AG09319 (cell line): Measurements from ENCODE around the gene ACP4.

Experiments
- DNase-seq: peaks from one replicate; pipeline ENCODE4 v3.0.0-alpha.2; 2010; ENCODE audit warnings: low read depth; ENCODE audit errors: extremely low read depth
- CTCF ChIP-seq: IDR thresholded peaks from 2 replicates; pipeline ENCODE4 v1.5.1; 2011; ENCODE audit warnings: low read depth, mild to moderate bottlenecking, inconsistent platforms, low read length, moderate library complexity

The ACP4 gene

GRCh38 chr19:50819636-50820035 lies 29.4 kb downstream of the ACP4 start:
- no peak for DNase-seq
- TF ChIP-seq CTCF = no peak

- DNase-seq = no peak
- TF ChIP-seq CTCF = no peak
These were observed 29.9 kb downstream of the ACP4 start for GRCh38 chr19:50820086-50820485.

GRCh38 chr19:50820549-50821247 lies 30.5 kb downstream of the ACP4 start:
- DNase-seq = no peak
- TF ChIP-seq CTCF = no peak

- no peak for DNase-seq
- no peak for TF ChIP-seq CTCF
These were observed 31.0 kb downstream of the ACP4 start for GRCh38 chr19:50821248-50821612.

GRCh38 chr19:50821622-50822021 lies 31.4 kb downstream of the ACP4 start:
- TF ChIP-seq CTCF = no peak
- no peak for DNase-seq

- TF ChIP-seq CTCF = no peak
- no peak for DNase-seq
These were observed 32.5 kb downstream of the ACP4 start for GRCh38 chr19:50822661-50823208.

GRCh38 chr19:50823389-50824042 lies 33.3 kb downstream of the ACP4 start, which contains the start of gene KLK1:
TSS of gene KLK1 (minus strand) at chr19:50823787. CDS start at chr19:50823748, 39 bp downstream.
- no peak for DNase-seq

More at GRCh38 chr19:50823389-50824042, 33.3 kb downstream of the ACP4 start, which contains the start of gene KLK1:
- no peak for TF ChIP-seq CTCF
